Neural crest cell (in vitro differentiated cells): ENCODE results near the gene TYW1B. TPM values are rescaled to one million over a fixed set of nuclear protein-coding genes. Genes with fewer than 3 reads are reported as not detected.
"Not testable (repeated sequence)": the region's sequence is repeated elsewhere in the genome, so short reads cannot be mapped to it uniquely, and the experiment has no call there.

Source experiments
- DNase-seq: peaks from one replicate; pipeline ENCODE4 v3.0.0; 2021; ENCODE audit warnings: low read depth, mixed read lengths, low spot score
- H3K27ac Mint-ChIP-seq: one replicate; pipeline ENCODE4 v1.8.0; 2021; ENCODE audit warnings: mild to moderate bottlenecking, mixed read lengths; ENCODE audit not compliant: unreplicated experiment
- H3K27me3 Mint-ChIP-seq: 2 replicates; pipeline ENCODE4 v1.8.0; 2021; ENCODE audit warnings: low read depth, mild to moderate bottlenecking, mixed read lengths
- H3K36me3 Mint-ChIP-seq: 2 replicates; pipeline ENCODE4 v1.8.0; 2021; ENCODE audit warnings: low read depth, mild to moderate bottlenecking, mixed read lengths
- H3K4me1 Mint-ChIP-seq: 2 replicates; pipeline ENCODE4 v1.8.0; 2021; ENCODE audit warnings: mixed read lengths
- H3K4me3 Mint-ChIP-seq: one replicate; pipeline ENCODE4 v1.8.0; 2021; ENCODE audit warnings: mild to moderate bottlenecking, mixed read lengths
- H3K9me3 Mint-ChIP-seq: 2 replicates; pipeline ENCODE4 v1.8.0; 2021; ENCODE audit warnings: mixed read lengths
- microRNA-seq: library from miRNA; unstranded; fragments of <30 nt; microRNA quantifications from one replicate; pipeline ENCODE4, GENCODE V29; 2020
- total RNA-seq: library from RNA; stranded (reverse); gene quantifications from 2 replicates; pipeline ENCODE4 v1.2.1, GENCODE V29; 2021
- TF ChIP-seq, protein P1 (sequence below): fragments of 200-600 bp; sonication (generic); conservative IDR thresholded peaks from 2 replicates; pipeline ENCODE4 v1.5.0; 2021; ENCODE audit warnings: antibody characterized with exemption, mild to moderate bottlenecking

The TYW1B gene
- total RNA-seq, 1 donor from 2014 or later: 2.7 TPM

DNA sequence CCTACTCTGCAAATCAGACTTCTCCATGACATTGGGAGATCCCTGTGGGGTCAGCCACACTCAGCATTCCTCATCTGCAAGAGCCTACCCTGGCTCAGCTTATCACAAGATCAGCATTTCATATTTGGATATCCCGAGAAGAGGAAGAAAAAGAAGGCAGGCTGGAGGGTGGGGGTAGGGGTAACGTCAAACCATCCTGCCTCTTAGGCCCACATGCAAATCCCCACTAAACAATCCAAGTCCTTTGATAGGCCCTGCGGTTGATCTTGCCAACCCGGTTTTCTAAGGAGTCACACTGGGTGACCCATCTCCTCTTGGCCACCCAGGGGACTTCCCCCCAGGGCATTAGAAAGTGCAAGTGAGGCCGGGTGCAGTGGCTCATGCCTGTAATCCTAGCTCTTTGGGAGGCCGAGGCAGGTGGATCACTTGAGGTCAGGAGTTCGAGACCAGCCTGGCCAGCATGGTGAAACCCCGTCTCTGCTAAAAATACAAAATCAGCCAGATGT, 287.8 kb downstream of the TYW1B start:
- H3K4me3 Mint-ChIP-seq: no peak overlapping the region

DNA sequence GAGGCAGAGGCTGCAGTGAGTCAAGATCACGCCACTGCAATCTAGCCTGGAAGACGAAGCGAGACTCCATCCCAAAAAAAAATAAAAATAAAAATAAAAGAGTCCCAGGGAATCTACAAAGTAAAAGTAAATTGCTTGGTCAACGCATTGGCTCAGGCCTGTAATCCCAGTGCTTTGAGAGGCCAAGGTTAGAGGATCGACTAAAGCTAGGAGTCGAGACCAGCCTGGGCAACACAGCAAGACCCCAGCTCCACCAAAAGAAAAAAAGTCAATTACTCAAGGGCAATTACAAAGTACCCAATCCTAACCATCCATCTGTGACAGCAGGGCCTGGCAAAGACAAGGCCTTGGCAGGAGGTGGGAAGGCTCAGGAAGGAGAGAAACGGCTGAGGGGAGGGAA, 288.3 kb downstream of the TYW1B start:
- Mint-ChIP-seq H3K4me1 (peaks cover 34% of the 10 kb centered on the region), H3K27me3 (no peaks in the 10 kb centered on the region), H3K27ac (peak overlapping the region; percentile 92), H3K36me3 (no peaks in the 10 kb centered on the region), H3K9me3 (no peaks in the 10 kb centered on the region), H3K4me3 (no peak overlapping the region)
- TF ChIP-seq, protein P1, sequence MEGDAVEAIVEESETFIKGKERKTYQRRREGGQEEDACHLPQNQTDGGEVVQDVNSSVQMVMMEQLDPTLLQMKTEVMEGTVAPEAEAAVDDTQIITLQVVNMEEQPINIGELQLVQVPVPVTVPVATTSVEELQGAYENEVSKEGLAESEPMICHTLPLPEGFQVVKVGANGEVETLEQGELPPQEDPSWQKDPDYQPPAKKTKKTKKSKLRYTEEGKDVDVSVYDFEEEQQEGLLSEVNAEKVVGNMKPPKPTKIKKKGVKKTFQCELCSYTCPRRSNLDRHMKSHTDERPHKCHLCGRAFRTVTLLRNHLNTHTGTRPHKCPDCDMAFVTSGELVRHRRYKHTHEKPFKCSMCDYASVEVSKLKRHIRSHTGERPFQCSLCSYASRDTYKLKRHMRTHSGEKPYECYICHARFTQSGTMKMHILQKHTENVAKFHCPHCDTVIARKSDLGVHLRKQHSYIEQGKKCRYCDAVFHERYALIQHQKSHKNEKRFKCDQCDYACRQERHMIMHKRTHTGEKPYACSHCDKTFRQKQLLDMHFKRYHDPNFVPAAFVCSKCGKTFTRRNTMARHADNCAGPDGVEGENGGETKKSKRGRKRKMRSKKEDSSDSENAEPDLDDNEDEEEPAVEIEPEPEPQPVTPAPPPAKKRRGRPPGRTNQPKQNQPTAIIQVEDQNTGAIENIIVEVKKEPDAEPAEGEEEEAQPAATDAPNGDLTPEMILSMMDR: no peak
- no peak for DNase-seq

More for the DNA sequence above, 287.8 kb downstream of the TYW1B start:
- Mint-ChIP-seq H3K9me3 (no peaks in the 10 kb centered on the region), H3K36me3 (no peaks in the 10 kb centered on the region), H3K27ac (peak overlapping the region; percentile 92), H3K4me1 (peaks cover 34% of the 10 kb centered on the region), H3K27me3 (no peaks in the 10 kb centered on the region)
- no peak for DNase-seq
- TF ChIP-seq, protein P1: no peak

DNA sequence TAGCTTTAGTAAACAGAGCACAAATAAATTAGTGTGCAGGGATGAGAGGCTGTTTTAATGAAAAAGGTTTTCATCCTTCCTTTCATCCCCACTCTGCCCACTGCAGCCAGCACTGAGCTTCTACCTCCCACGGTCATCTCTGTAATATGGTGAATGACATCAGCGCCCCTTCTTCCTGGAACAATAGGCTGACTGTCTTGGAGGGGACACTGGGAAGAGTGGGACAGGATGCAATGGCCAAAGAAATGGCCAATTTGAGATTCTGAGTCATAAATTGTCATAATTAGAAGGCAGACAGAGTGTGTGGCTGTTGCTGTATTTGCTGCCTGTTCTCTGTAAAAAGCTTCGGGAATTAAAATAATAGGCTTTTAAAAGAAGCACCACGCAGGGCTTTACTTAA, 289.1 kb downstream of the TYW1B start:
- Mint-ChIP-seq H3K9me3 (no peaks in the 10 kb centered on the region), H3K27me3 (no peaks in the 10 kb centered on the region), H3K36me3 (no peaks in the 10 kb centered on the region), H3K4me3 (peak overlapping the region; percentile 35), H3K27ac (peak overlapping the region; percentile 92), H3K4me1 (peaks cover 29% of the 10 kb centered on the region)
- DNase-seq: peak; percentile 14
- TF ChIP-seq, protein P1: no peak

DNA sequence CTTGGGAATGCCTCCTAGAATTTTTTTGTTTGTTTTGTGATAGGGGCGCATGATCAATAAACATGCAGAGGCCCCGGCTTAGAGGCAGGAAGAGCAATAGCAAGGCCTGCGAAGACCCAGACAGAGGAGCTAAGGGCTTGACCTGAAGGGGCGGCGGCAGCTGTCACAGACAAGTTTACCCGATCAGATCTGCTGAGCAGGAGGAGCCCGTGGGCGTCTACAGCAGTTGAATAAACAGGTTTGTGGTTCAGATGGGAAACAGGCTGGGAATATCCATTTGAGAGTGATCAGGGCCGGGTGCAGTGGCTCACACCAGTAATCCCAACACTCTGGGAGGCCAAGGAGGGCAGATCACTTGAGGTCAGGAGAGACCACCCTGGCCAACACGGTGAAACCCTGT, 289.9 kb downstream of the TYW1B start:
- Mint-ChIP-seq H3K27ac (peak overlapping the region; percentile 96), H3K27me3 (no peaks in the 10 kb centered on the region), H3K4me1 (peaks cover 29% of the 10 kb centered on the region), H3K9me3 (no peaks in the 10 kb centered on the region), H3K36me3 (no peaks in the 10 kb centered on the region), H3K4me3 (no peak overlapping the region)
- TF ChIP-seq, protein P1: no peak
- DNase-seq: no peak

DNA sequence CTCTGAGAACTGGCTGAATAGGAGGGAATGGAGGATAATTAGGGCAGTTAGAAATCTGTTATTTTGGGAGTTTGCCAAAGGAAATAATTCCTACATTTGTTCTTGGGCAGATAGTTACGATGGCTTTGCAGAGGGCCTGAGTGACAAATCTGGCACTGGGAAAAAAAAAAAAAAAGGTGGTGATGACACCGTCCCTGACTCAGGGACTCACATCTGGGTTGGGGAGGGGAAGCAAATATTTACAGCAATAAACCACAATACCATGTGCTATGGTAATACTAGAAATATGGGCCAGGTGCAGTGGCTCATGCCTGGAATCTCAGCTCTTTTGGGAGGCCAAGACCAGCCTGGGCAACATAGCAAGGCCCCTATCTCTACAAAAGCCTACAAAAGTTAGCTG, 292.0 kb downstream of the TYW1B start:
- H3K27me3 Mint-ChIP-seq, H3K36me3 Mint-ChIP-seq, H3K27ac Mint-ChIP-seq, H3K4me3 Mint-ChIP-seq, H3K9me3 Mint-ChIP-seq, DNase-seq: not testable (repeated sequence)
- H3K4me1 Mint-ChIP-seq: peaks cover 19% of the 10 kb centered on the region

DNA sequence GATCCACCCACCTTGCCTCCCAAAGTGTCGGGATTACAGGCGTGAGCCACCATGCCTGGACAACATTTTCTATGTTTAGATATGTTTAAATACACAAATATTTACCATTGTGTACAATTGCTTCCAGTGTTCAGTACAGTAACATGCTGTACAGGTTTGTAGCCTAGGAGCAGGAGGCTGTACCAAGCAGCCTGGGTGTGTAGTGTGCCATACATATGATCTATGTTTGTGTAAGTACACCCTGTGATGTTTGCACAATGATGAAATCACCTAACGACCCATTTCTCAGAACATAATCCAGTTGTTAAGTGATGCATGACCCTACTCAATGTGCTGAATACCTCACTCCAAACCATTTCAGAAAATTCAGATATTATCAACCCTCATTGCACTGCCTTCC, 297.0 kb downstream of the TYW1B start:
- H3K4me3 Mint-ChIP-seq, DNase-seq, H3K36me3 Mint-ChIP-seq, H3K4me1 Mint-ChIP-seq, H3K27ac Mint-ChIP-seq, H3K27me3 Mint-ChIP-seq, H3K9me3 Mint-ChIP-seq: not testable (repeated sequence)

Small RNA genes within 50 kb of the gene (microRNA-seq; reads per million reads assigned to microRNA genes)
- not detected for gene MIR4650-2

Other genes with a start within 250 kb of the TYW1B start
- gene POM121, start 96.9 kb upstream of the TYW1B start, total RNA-seq: 68.8 and 74.3 TPM in 2 replicates
- gene TRIM74, start 141.3 kb upstream of the TYW1B start, total RNA-seq: 0.96 and 1.8 TPM in 2 replicates
- gene SPDYE8, start 201.6 kb upstream of the TYW1B start, total RNA-seq: not detected in 2 replicates
- not detected in 2 replicates for gene SPDYE11, start 229.7 kb upstream of the TYW1B start, total RNA-seq